Upper lobe of left lung (tissue), 6 donors: ENCODE data around the gene TMEM42. TPM values are rescaled to one million over a fixed set of nuclear protein-coding genes. Genes with fewer than 3 reads are reported as not detected.

Experiments
- ATAC-seq, 2 donors: fragments of 200-7000 bp; cut with Tn5 transposase; one replicate each; pipeline ENCODE4 v1.9.1; 2022; ENCODE audit warnings: mild to moderate bottlenecking in 2 of 2, moderate library complexity in 2 of 2; ENCODE audit not compliant: low FRiP score in 2 of 2
- DNase-seq, 2 donors: peaks; one replicate each; pipeline ENCODE4 v3.0.0-alpha.2; 2019 to 2020
- H3K27ac ChIP-seq, 4 donors: fragments of 200-600 bp; sonication (generic); one replicate each; pipeline ENCODE4 v1.5.1; 2016 to 2019
- H3K27me3 ChIP-seq, 4 donors: fragments of 200-600 bp; sonication (generic); one replicate each; pipeline ENCODE4 v1.5.1; 2017 to 2019
- H3K36me3 ChIP-seq, 4 donors: fragments of 200-600 bp; sonication (generic); one replicate each; pipeline ENCODE4 v1.5.1; 2016 to 2019
- H3K4me1 ChIP-seq, 4 donors: fragments of 200-600 bp; sonication (generic); one replicate each; pipeline ENCODE4 v1.5.1; 2018 to 2019
- H3K4me3 ChIP-seq, 4 donors: fragments of 200-600 bp; sonication (generic); one replicate each; pipeline ENCODE4 v1.5.1; 2017 to 2019; ENCODE audit warnings: mild to moderate bottlenecking in 2 of 4, moderate library complexity in 1 of 4
- H3K9me3 ChIP-seq, 4 donors: fragments of 200-600 bp; sonication (generic); one replicate each; pipeline ENCODE4 v1.5.1; 2018 to 2019
- CTCF ChIP-seq, 6 experiments: fragments of 450-650 bp in 4 of 6; fragments of 200-600 bp in 2 of 6; sonication (generic) in 2 of 6; IDR thresholded peaks; one replicate each; pipeline ENCODE4 v1.5.1; 2016 to 2019; ENCODE audit warnings: antibody characterized with exemption in 6 of 6
- EP300 ChIP-seq, 4 donors: sonication (generic); formaldehyde crosslinking; IDR thresholded peaks; one replicate each; pipeline ENCODE4 v1.5.1; 2017; ENCODE audit warnings: antibody characterized with exemption in 4 of 4, control low read depth in 2 of 4
- POLR2A ChIP-seq, 4 donors: fragments of 450-650 bp; IDR thresholded peaks; one replicate each; pipeline ENCODE4 v1.5.1; 2016 to 2017; ENCODE audit warnings: antibody characterized with exemption in 4 of 4, mild to moderate bottlenecking in 2 of 4
- POLR2AphosphoS5 ChIP-seq, 2 donors: sonication (generic); formaldehyde crosslinking; IDR thresholded peaks; one replicate each; pipeline ENCODE4 v1.5.1; 2017; ENCODE audit warnings: antibody characterized with exemption in 2 of 2
- WGBS, 2 donors: methylation state at CpG; one replicate each; pipeline ENCODE4 v1.1.5; 2017 to 2018; 5-methylcytosine and 5-hydroxymethylcytosine counted together
- total RNA-seq, 6 donors: library from RNA; depleted of rRNA in 4 of 6; stranded (reverse); fragments of >200 nt in 4 of 6; gene quantifications; one replicate each; pipeline versions ENCODE4 v1.1.0 to v1.2.1, GENCODE V29; 2016 to 2021
- donor health status: DM: no; HTN: no; CAD: no; lungs with moderate emphysema.
- donor health status: DM: no; HTN: yes; CAD: no; lungs with severe emphysema.

The TMEM42 gene
- total RNA-seq, 6 donors from 2014 or later, result 6.3 to 19.5 (median 11.0) TPM

DNA sequence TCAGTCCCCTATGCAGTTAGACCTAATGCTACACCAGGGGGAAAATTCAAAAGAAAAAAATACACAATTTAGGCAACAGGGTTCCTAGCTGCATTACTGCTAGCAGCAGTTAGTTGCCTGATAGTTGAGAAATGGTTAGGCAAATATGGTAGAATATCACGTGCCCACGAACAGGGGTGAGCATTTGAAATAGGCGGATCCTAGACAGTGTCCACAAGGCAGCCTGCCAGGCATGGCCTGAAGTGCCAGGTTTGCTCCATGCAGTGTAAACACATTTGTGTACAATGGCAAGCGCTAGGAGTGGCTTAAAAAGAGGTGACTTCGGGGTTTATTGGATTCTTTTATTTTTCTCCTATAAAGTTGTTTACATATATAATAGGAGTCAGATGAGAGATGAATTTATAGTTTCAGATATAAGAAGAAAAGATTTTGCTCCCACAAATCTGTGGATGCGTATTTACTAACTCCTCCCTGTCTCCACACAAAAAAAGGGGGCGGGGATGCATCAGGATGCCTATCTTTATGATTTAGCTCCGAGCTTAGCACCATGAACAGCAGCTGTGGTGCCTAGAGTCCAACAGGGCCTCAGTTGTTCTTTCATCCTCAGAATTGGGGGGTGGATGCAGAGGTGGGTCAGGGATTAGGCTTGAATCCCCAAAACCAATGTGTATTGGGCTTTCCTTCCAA, 8.8 kb downstream of the TMEM42 start:
- DNase-seq (peak in 1 of 2 donors; percentile 63), ATAC-seq (peak in 1 of 2 donors; percentile 75)
- H3K4me3 ChIP-seq, result no peak overlapping the region
- 69 to 72% methylated on average over 8 of the region's 8 CpGs for WGBS, 2 donors
- no peak overlapping the region for H3K27ac ChIP-seq
- no peaks in the 10 kb centered on the region for H3K27me3 ChIP-seq
- H3K9me3 ChIP-seq, result no peaks in the 10 kb centered on the region
- H3K36me3 ChIP-seq, result no peaks in the 10 kb centered on the region
- H3K4me1 ChIP-seq, result peaks cover 0 to 5% (median 0%) of the 10 kb centered on the region in 4 donors
- TF ChIP-seq EP300 (IDR thresholded peaks at IDR 0.05) (no peak), CTCF (IDR thresholded peaks at IDR 0.05) (no peak), POLR2A (IDR thresholded peaks at IDR 0.05) (no peak), POLR2AphosphoS5 (IDR thresholded peaks at IDR 0.05) (no peak)

DNA sequence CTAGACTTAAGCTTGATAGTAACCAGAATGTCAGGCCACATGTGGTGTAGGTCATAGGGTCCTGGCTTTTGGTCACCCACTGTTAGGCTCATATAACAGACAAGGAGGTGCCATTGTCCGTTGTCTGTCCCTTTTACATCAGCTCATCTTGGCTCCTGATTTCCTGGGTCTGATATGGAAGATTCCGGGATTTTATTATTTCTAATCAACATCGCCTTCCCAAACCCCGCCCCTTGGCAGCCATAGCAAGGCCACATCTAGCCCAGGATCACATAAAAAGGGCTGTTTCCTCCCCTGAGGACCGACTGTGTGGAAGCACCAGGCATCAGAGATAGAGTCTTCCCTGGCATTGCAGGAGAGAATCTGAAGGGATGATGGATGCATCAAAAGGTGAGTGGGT, 12.6 kb downstream of the TMEM42 start, which contains the start of gene TGM4:
Gene TGM4 (plus strand): TSS at position 301 of the 400 bp plus-strand sequence. CDS start 71 bp downstream, at position 372.
- DNase-seq, result no peak
- Histone ChIP-seq H3K27ac (no peak within 1 kb of the TSS), H3K4me1 (peaks cover 0 to 5% (median 0%) of the 10 kb centered on the region in 4 donors), H3K36me3 (no peaks in the 10 kb centered on the region), H3K27me3 (no peaks in the 10 kb centered on the region), H3K9me3 (no peaks in the 10 kb centered on the region), H3K4me3 (no peak within 1 kb of the TSS)
- WGBS, 2 donors, result 84% methylated on average over 5 of the region's 5 CpGs
- ATAC-seq, result no peak
- no peak for TF ChIP-seq EP300 (IDR thresholded peaks at IDR 0.05)
- no peak for TF ChIP-seq CTCF (IDR thresholded peaks at IDR 0.05)
- no peak for TF ChIP-seq POLR2A (IDR thresholded peaks at IDR 0.05)
- TF ChIP-seq POLR2AphosphoS5 (IDR thresholded peaks at IDR 0.05), result no peak

- Histone ChIP-seq H3K9me3 (no peaks in the 10 kb centered on the region), H3K36me3 (no peaks in the 10 kb centered on the region), H3K4me3 (no peak overlapping the region), H3K27ac (no peak overlapping the region), H3K27me3 (no peaks in the 10 kb centered on the region), H3K4me1 (no peaks in the 10 kb centered on the region)
- DNase-seq (no peak), ATAC-seq (no peak)
- 86 to 89% methylated on average over 2 to 3 of the region's 3 CpGs for WGBS, 2 donors
- TF ChIP-seq POLR2AphosphoS5 (IDR thresholded peaks at IDR 0.05) (no peak), CTCF (IDR thresholded peaks at IDR 0.05) (no peak), POLR2A (IDR thresholded peaks at IDR 0.05) (no peak), EP300 (IDR thresholded peaks at IDR 0.05) (no peak)
Observed at GRCh38 chr3:44875596-44875995, 13.9 kb downstream of the TMEM42 start.

- Histone ChIP-seq H3K4me1 (no peaks in the 10 kb centered on the region), H3K9me3 (no peaks in the 10 kb centered on the region), H3K27ac (no peak overlapping the region), H3K27me3 (no peaks in the 10 kb centered on the region), H3K36me3 (no peaks in the 10 kb centered on the region), H3K4me3 (no peak overlapping the region)
- TF ChIP-seq POLR2AphosphoS5 (IDR thresholded peaks at IDR 0.05), result no peak
- no peak for TF ChIP-seq CTCF (IDR thresholded peaks at IDR 0.05)
- no peak for TF ChIP-seq POLR2A (IDR thresholded peaks at IDR 0.05)
- TF ChIP-seq EP300 (IDR thresholded peaks at IDR 0.05), result no peak
- WGBS, 2 donors, result 78 to 85% methylated on average over 3 of the region's 3 CpGs
- no peak for DNase-seq
- no peak for ATAC-seq
Observed at GRCh38 chr3:44877333-44877732, 15.6 kb downstream of the TMEM42 start.

DNA sequence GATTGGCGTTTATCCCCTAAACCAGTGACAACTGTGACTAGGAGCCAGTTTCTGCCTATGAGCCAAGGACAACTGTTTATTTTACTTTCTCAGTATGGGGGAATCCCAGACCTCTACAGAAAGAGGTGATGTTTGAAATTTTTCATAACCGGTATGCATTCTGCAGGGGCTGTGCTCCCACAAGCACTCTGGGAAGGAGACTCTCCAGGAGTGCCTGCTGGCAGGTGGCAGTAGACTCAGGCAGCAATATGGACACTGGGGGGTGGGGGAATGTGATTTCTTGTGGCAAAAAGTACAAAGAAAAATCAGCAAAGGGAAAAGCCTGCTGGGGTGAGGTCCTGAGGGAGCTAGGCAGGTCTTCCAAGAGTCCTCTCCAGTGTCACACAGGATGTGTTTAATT, 18.6 kb downstream of the TMEM42 start:
- WGBS, 2 donors, result 44 to 47% methylated on average over 2 of the region's 2 CpGs
- no peaks in the 10 kb centered on the region for H3K27me3 ChIP-seq
- H3K27ac ChIP-seq, result no peak overlapping the region
- no peaks in the 10 kb centered on the region for H3K4me1 ChIP-seq
- H3K9me3 ChIP-seq, result no peaks in the 10 kb centered on the region
- ATAC-seq, result no peak
- no peaks in the 10 kb centered on the region for H3K36me3 ChIP-seq
- DNase-seq, result no peak
- no peak overlapping the region for H3K4me3 ChIP-seq
- no peak for TF ChIP-seq EP300 (IDR thresholded peaks at IDR 0.05)
- TF ChIP-seq POLR2A (IDR thresholded peaks at IDR 0.05), result no peak
- no peak for TF ChIP-seq POLR2AphosphoS5 (IDR thresholded peaks at IDR 0.05)
- TF ChIP-seq CTCF (IDR thresholded peaks at IDR 0.05), result no peak
